ENCODE measurements around the gene TBC1D20.

The TBC1D20 gene

GRCh38 chr20:444117-444516 lies 18.2 kb downstream of the TBC1D20 start:
- no peak for TF ChIP-seq CTCF (IDR thresholded peaks at IDR 0.05; ENCODE audit: low read depth, low read length, missing control alignments)
- DNase-seq (ENCODE audit: extremely low read depth, low read depth), result no peak
- no peak overlapping the region for H3K4me3 ChIP-seq (replicated peaks; ENCODE audit: low read depth, low read length)

- no peak for DNase-seq (ENCODE audit: extremely low read depth, low read depth)
- TF ChIP-seq CTCF (IDR thresholded peaks at IDR 0.05; ENCODE audit: low read depth, low read length, missing control alignments), result no peak
- no peak overlapping the region for H3K4me3 ChIP-seq (replicated peaks; ENCODE audit: low read depth, low read length)
Observed at GRCh38 chr20:443223-443775, 19.0 kb downstream of the TBC1D20 start.

GRCh38 chr20:440636-441035 lies 21.7 kb downstream of the TBC1D20 start:
- no peak for TF ChIP-seq CTCF (IDR thresholded peaks at IDR 0.05; ENCODE audit: low read depth, low read length, missing control alignments)
- no peak overlapping the region for H3K4me3 ChIP-seq (replicated peaks; ENCODE audit: low read depth, low read length)
- DNase-seq (ENCODE audit: extremely low read depth, low read depth), result no peak

- H3K4me3 ChIP-seq (replicated peaks; ENCODE audit: low read depth, low read length), result no peak overlapping the region
- no peak for TF ChIP-seq CTCF (IDR thresholded peaks at IDR 0.05; ENCODE audit: low read depth, low read length, missing control alignments)
- no peak for DNase-seq (ENCODE audit: extremely low read depth, low read depth)
Observed at GRCh38 chr20:440148-440547, 22.2 kb downstream of the TBC1D20 start.

- no peak for DNase-seq (ENCODE audit: extremely low read depth, low read depth)
- H3K4me3 ChIP-seq (replicated peaks; ENCODE audit: low read depth, low read length), result no peak overlapping the region
- TF ChIP-seq CTCF (IDR thresholded peaks at IDR 0.05; ENCODE audit: low read depth, low read length, missing control alignments), result no peak
Observed at GRCh38 chr20:438571-439469, 23.5 kb downstream of the TBC1D20 start.

- no peak for DNase-seq (ENCODE audit: extremely low read depth, low read depth)
Observed at GRCh38 chr20:437787-438486, 24.4 kb downstream of the TBC1D20 start.

More at GRCh38 chr20:437787-438486, 24.4 kb downstream of the TBC1D20 start:
- H3K4me3 ChIP-seq (replicated peaks; ENCODE audit: low read depth, low read length), result no peak overlapping the region
- no peak for TF ChIP-seq CTCF (IDR thresholded peaks at IDR 0.05; ENCODE audit: low read depth, low read length, missing control alignments)

Measured in HFF-Myc (cell line).